Activated CD8-positive, alpha-beta memory T cell treated with anti-CD3 and anti-CD28 coated beads for 1 hour (primary cell): ENCODE results near the gene SMIM33.
"Not testable (repeated sequence)": the region's sequence is repeated elsewhere in the genome, so short reads cannot be mapped to it uniquely, and the experiment has no call there.

Source experiments
- DNase-seq, 2 donors: peaks; one replicate each; pipeline ENCODE4 v3.0.0-alpha.2; 2020; ENCODE audit warnings: low read depth in 1 of 2; ENCODE audit errors: extremely low read depth in 1 of 2

Gene SMIM33

DNA sequence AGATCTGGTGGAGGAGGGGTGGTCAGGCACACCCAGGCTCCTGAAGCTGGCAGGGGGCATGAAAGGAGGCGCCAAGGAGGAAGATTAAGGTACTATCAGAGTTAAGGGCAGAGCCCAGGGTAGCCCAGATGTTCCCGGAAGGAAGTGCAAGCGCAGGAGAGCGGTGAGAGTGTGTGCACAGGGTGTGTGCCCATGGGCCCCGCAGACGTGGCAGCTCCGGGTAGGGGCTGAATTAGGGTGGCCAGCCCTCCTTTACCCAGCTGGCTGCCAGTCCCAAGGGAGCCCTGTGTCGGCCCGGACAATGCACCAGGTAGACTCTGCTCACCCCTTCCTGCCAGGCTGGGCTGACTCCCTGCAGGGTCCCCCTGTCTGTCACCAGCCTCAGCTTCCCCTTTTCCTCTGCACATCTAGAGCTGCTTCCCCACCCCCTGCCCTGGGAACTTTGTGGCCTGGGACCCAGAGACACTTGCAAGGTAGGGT, at the start of gene SMIM33:
Gene SMIM33 (plus strand): TSS at position 184 of the 480 bp plus-strand sequence. CDS start 118 bp downstream, at position 302.
- no peak for DNase-seq

DNA sequence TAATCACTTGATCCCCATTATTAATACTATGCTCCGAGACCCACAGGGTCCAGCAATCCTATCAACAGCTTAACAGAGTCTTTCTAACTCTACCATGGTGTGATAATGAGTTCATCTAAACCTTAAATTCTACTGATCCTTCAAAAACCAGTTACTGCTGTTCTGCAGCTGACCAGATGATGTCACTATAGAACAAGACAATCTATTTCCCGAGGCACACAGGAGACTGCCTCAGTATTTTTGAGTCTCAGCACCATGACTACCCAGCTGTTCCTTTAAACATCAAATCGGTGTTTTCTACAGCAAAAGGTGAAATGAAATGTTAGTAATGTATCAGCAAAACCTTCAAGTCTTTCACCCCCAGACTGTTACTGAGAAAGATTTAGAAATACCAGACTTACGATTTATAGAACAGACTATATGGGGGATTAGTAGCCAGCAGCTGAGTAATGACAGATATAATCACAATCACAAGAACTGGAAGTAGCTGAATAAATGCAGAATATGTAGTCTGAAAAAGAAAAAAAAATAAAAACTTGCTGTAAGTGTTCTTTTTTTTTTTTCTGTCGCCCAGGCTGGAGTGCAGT, 48.4 kb upstream of the SMIM33 start:
- DNase-seq = peak in 1 of 2 donors; percentile 21

- DNase-seq = no peak
These were observed 45.3 kb upstream of the SMIM33 start for GRCh38 chr5:139425497-139425896.

- no peak for DNase-seq
These were observed 44.5 kb upstream of the SMIM33 start for GRCh38 chr5:139426203-139426885.

DNA sequence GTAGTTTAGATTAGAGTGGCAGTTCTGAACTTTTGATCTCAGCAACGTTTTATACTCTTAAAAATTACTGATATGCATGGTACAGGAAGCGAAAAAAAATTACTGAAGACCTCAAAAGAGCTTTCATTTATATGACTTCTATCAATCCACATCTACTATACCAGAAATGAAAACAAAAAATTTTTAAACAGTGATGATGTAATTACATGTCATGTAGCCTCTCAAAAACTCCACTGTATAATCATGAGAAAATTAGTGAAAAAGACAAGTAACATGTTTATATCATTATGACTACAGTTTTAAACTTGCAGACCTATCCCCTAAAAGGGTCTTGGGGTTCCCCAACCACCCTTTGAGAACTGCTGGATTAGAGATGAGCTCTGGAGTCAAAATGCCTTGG, 40.8 kb upstream of the SMIM33 start:
- no peak for DNase-seq

- DNase-seq = no peak
These were observed 39.1 kb upstream of the SMIM33 start for GRCh38 chr5:139431706-139432105.

GRCh38 chr5:139435676-139436075, 35.1 kb upstream of the SMIM33 start:
- DNase-seq = no peak

- DNase-seq = no peak
These were observed 32.1 kb upstream of the SMIM33 start for GRCh38 chr5:139438707-139439012.

DNA sequence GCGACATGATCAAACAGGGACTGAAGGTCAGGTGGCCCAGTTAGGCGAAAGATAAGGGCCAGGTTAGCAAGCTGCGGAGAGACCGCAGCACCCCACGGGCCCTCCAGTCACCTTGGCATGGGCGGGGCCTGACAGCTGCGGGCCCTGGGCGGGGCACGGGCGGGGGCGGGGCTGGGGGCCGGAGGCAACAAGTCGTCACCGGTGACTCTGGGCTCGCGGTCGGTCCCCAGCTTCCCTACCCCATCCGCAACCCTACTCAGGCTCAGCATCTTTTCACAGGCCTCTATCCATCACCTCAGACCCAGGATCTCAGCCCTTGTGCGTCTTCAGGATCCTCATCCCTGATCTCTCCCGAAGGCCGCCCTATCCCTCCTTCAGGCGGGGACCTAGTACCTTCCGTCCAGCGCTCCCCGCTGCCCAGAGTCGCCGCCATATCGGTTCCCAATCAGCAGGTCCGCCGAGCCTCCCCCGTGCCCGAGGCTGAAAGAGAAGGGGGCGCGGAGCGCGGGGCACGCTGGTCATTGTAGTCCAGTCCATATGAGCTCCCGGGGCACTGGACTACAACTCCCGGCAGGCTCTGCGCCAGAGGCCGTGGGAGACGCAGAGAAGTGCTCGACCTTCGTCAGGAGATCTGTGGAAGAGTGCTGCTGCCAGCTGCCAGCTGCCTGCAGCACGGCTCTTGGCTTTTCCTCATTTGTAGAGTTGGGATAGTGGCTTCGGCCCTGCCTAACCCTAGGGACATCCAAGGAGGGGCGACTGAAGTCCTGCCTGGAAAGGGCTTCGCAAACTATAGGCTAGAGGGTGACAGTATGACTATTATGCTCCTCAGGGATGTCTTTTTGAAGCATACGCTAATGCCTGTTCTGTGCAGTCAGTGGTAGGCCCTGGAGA, 31.5 kb upstream of the SMIM33 start, which contains the start of gene DNAJC18:
Gene DNAJC18 (minus strand): TSS at position 513 of the 891 bp plus-strand sequence. CDS start 80 bp downstream, at position 433.
- DNase-seq = peak; percentile 69 to 83

DNA sequence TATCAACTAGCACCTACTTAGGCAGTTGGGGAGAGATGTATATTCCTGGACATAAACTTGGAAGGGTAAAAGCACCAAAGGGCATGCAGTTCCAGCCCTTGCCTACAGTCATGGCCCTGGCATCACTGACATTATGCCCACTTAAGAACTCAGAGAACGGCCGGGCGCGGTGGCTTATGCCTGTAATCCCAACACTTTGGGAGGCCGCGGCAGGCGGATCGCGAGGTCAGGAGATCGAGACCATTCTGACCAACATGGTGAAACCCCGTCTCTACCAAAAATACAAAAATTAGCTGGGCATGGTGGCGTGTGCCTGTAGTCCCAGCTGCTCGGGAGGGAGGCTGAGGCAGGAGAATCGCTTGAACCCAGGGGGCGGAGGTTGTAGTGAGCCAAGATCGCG, 30.4 kb upstream of the SMIM33 start:
- DNase-seq = not testable (repeated sequence)

GRCh38 chr5:139443831-139444453, 26.9 kb upstream of the SMIM33 start:
- DNase-seq = no peak

- DNase-seq = no peak
These were observed 25.3 kb upstream of the SMIM33 start for GRCh38 chr5:139445325-139446170.

DNA sequence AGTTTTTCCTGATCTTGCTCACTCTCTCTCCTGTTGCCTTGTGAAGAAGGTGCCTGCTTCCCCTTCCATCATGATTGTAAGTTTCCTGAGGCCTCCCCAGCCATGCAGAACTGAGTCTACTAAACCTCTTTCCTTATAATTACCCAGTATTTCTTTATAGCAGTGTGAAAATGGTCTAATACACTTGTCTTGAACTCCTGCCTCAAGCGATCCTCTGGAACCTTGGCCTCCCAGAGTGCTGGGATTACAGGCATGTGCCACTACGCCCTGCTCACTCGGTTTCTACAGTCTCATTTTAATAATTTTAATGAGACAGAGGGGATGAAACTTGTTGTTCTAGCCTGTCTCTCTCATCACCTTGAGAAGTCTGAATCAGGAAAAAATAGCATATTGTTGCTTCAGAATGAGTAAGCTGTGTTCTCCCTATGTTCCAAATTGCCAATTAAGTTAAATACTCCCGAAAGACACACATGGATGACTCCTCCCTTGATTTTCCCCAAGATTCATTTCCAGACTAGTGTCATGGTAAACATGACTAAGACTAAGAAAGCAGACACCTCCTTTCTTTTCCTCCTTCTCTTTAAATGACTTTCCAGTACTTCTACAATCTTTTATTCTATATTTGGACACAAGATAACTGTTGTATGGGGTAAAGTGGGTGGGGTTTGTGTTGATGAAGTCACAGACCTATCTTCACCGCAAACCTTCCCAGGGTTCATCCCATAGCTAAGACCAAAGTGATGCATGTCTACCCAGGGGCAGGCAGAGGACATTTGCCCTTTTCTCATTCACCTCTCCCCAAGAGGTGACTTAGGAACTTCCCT, 23.6 kb upstream of the SMIM33 start:
- DNase-seq = no peak

DNA sequence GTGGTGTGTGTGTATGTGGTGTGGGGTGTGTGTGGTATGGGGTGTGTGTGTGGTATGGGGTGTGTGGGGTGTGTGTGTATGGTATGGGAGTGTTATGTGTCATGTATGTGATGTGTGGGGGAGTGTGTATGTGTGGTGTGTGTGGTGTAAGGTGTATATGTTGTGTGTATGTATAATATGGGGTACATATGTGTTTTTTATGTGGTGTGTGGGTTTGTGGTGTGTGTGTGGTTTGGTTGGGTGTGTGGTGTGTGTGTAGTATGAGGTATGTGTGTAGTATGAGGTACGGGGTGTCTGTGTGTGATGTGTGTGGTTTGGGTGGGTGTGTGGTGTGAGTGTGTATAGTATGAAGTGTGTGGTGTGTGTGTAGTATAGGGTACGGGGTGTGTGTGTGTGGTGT, 19.6 kb upstream of the SMIM33 start:
- DNase-seq = no peak

GRCh38 chr5:139451878-139452660, 18.7 kb upstream of the SMIM33 start:
- no peak for DNase-seq

GRCh38 chr5:139453683-139454567, 16.9 kb upstream of the SMIM33 start:
- DNase-seq = no peak

DNA sequence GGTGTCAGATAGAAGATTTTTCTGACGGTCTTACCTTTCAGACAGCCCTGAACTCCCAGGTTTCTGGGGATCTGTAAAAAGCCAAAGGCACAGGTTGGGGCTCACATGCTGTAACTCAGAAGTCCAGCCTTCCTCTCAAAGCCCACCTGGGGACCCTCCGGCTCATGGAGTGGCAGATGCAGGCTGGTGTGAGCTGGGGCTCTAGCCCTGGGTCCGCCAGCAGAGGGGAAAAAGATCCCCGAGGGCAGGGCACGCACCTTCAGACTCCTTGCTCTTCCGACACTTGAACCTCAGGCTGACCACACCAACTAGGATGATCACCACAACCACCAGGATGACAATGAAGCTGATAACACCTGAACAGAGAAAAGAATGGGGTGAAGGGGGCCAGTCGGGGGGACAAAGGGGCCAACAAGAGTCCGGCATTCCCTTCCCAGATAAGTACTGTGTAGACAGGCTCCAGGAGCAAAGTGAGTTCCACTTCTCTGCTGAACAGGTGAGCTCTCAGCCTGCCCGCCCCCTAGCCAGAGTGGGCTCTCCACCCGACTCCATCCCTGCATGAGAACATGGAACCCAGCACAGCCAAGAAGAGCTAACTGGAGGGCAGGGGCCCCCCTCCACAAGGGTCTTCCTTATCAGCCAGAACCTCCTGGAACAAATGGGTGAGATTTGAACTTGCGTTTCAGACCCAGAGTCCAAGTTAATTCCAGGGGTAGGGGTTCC, 16.1 kb upstream of the SMIM33 start:
- DNase-seq = no peak
